ENCODE results near the gene GARIN5B.

GARIN5B gene

GRCh38 chr19:55368701-55369563, 5.9 kb upstream of the GARIN5B start:
- DNase-seq, result no peak

- DNase-seq, result no peak
Measured at GRCh38 chr19:55368106-55368505, 5.0 kb upstream of the GARIN5B start.

GRCh38 chr19:55366790-55367189, 3.7 kb upstream of the GARIN5B start:
- DNase-seq, result no peak

GRCh38 chr19:55365964-55366363, 2.9 kb upstream of the GARIN5B start:
- DNase-seq, result no peak

- no peak for DNase-seq
Measured at GRCh38 chr19:55365245-55365644, 2.2 kb upstream of the GARIN5B start.

GRCh38 chr19:55362174-55362989, 678 bp downstream of the GARIN5B start:
- no peak for DNase-seq

- DNase-seq, result no peak
Measured at GRCh38 chr19:55360902-55361301, 2.2 kb downstream of the GARIN5B start.

GRCh38 chr19:55358943-55359908, 3.8 kb downstream of the GARIN5B start:
- DNase-seq, result peak; percentile 12

- no peak for DNase-seq
Measured at GRCh38 chr19:55358493-55358892, 4.6 kb downstream of the GARIN5B start.

GRCh38 chr19:55355213-55355821, 7.7 kb downstream of the GARIN5B start:
- no peak for DNase-seq

GRCh38 chr19:55354698-55355212, 8.3 kb downstream of the GARIN5B start, which contains the start of gene COX6B2:
Gene COX6B2 (minus strand): TSS chr19:55354719. CDS start chr19:55354521, 198 bp downstream.
- DNase-seq, result no peak

- no peak for DNase-seq
Measured at GRCh38 chr19:55353803-55354697, 9.0 kb downstream of the GARIN5B start.

- no peak for DNase-seq
Measured at GRCh38 chr19:55353356-55353802, 9.7 kb downstream of the GARIN5B start.

- no peak for DNase-seq
Measured at GRCh38 chr19:55352549-55353145, 10.4 kb downstream of the GARIN5B start.

- DNase-seq, result no peak
Measured at GRCh38 chr19:55352040-55352439, 11.0 kb downstream of the GARIN5B start.

- DNase-seq, result no peak
Measured at GRCh38 chr19:55350620-55351315, 12.3 kb downstream of the GARIN5B start.

- DNase-seq, result no peak
Measured at GRCh38 chr19:55348317-55349034, 14.6 kb downstream of the GARIN5B start.

GRCh38 chr19:55347442-55348009, 15.5 kb downstream of the GARIN5B start:
- no peak for DNase-seq
